ENCODE data around the gene SLC6A11.

SLC6A11 gene

DNA sequence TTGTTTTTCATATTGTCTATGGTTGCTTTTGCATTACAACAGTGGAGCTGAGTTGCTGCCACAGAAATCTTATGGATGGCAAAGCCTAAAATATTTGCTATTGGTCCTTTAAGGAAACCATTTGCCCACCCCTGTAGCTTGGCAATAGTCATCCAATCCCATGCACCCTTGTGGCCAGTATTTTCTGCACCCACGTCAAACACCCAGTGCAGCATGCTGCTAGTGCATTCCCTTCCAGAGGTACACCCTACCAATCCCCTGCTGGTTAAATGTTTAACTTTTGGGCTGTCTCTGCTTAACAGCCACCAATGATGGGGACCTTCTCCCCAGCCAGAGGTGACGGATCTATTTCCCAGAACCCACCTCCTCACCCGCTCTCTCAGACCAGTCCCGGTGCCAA is 23.8 kb upstream of the SLC6A11 start:
- DNase-seq: no peak

- DNase-seq: no peak
These were observed 17.2 kb upstream of the SLC6A11 start for GRCh38 chr3:10798600-10799367.

- no peak for DNase-seq
These were observed 11.8 kb upstream of the SLC6A11 start for GRCh38 chr3:10804183-10804648.

- DNase-seq: no peak
These were observed 10.0 kb upstream of the SLC6A11 start for GRCh38 chr3:10806006-10806405.

- no peak for DNase-seq
These were observed 7.8 kb upstream of the SLC6A11 start for GRCh38 chr3:10808130-10808735.

GRCh38 chr3:10808974-10809373 is 7.1 kb upstream of the SLC6A11 start:
- no peak for DNase-seq

DNA sequence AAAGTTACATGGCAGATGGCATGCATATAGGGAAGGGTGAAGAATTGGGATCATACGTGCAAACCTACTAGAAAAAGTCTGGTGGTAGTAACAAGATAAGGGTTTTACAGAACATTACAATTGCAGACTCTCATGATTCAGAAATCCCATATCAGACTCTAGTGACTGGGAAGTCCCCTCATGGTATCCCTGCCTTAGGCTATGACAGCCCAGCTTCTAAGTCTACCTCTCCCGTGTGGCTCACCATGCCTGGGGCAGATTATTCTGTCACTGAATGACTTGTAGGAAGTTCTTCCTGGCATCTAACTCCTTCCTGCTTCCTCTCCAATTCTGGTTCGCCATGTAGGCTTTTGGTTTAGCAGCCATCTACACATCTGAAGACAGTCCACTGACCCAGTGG is 5.7 kb upstream of the SLC6A11 start:
- no peak for DNase-seq

DNA sequence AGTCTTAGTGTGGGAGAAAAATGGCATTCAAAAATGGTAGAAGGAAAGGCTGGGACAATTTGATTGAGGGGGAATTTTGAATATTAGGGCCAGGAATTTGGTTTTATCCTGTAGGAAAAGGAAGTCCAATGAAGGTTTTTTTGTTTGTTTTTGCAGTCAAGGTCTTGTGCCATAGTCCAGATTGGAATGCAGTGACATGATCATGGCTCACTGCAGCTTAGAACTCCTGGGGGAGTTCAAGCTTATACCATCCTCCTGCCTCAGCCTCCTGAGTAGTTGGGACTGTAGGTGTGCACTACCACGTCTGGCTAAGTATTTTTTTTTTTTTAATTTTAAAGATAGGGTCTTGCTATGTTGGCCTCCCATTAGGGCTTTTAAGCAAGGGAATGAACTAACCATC is 2.6 kb upstream of the SLC6A11 start:
- DNase-seq: no peak

DNA sequence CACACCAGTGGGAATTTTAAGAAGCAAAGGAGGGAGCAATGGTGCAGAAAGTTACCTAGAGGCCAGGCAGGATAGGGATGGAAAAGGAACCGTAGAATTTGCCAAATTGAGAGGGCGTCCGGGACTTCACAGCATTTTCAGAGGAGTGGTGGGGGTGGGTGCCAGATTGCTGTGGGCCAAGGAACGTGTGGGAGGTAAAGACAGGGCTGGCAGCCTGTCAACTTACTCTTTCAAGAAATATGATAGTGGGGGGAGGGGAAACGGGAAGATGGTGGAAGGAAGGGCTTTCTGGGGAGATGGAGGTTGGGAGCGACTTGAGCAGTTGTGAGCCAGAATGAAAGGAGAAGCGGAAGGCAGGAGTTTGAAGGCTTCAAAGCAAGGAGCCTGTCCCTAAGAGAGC is 1.4 kb upstream of the SLC6A11 start:
- no peak for DNase-seq

DNA sequence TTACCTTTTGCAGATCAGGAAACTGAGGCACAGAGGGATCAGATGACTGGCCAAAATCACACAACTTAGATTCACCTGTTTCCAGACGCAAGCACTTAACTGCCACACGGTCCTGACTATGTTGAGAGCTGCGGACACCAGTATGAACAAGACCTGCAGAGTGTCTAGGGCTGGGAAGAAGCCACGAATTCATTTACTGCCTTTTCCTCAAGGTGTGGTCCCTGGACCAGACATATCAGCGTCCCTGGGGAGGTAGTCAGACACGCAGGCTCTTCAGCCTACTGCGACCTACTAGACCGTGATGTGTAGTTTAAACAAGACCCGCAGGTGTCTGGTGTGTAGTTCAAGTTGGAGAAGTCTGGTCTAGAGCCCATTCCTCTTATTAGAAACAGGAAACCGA is 541 bp upstream of the SLC6A11 start:
- no peak for DNase-seq

DNA sequence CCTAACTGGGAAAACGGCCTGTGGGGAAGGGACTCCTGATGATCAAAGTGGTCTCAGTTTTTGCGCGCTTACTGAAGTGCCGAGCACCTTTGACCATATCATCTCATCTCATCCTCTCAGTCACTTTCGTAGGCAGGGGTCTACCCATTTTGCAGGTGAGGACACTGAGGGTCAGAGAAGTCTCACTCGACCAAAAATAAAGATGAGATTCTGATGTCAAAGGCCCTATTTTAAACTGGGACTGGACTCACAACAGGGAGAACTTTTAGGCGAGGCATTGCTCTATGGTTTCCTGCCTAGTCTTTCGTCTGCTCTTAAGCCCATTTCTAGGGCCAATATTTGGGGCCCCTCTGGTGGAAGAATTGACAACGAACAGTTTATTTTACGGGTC is 830 bp downstream of the SLC6A11 start:
- no peak for DNase-seq

- DNase-seq: no peak
These were observed 1.5 kb downstream of the SLC6A11 start for GRCh38 chr3:10817506-10817905.

GRCh38 chr3:10822055-10822454 is 6.0 kb downstream of the SLC6A11 start:
- DNase-seq: no peak

- no peak for DNase-seq
These were observed 6.9 kb downstream of the SLC6A11 start for GRCh38 chr3:10822708-10823515.

- no peak for DNase-seq
These were observed 7.4 kb downstream of the SLC6A11 start for GRCh38 chr3:10823516-10823818.

DNA sequence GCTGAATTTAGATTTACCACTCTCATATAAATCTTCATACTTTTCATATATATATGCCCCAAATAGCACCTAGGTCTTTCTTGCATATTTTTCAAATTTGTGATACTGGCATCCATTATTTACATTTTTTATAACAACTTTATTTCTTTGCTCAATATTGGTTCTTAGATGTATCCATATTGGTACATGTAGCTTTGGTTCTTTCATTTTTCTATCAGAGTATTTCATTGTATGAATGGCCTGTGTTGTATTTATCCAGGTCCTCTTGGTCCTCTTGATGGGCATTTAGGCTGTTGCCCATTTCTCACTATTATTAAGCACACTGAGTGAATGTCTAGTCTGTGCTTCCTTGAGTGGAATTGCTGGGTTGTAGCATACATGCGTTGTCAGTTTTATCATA is 8.4 kb downstream of the SLC6A11 start:
- DNase-seq: no peak

DNA sequence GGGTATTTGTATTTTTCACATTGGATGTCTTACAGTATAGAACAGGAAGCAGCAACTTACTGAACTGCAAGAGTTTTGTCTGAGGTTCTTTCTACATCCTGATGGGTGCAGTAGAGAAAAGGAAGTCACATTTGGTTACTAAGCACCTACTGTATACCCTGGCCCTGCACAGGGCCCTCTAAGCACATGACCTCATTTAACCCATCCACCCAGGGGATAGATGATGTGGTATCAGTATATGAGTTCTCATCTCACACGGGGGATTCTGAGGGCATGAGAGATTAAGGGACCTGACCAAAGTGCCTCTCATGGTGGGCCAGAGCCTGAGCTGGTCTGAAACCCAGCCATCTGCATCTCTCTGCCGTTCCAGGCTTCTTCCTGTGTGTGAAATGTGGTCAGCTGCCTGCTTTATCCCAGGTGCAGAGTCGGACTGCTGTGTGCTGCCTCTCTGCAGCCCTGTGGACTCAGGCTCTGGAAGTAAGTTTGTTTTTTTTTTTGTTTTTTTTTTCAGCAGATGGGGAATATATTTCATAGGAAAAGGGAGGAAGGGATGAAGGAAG is 17.9 kb downstream of the SLC6A11 start:
- no peak for DNase-seq

DNA sequence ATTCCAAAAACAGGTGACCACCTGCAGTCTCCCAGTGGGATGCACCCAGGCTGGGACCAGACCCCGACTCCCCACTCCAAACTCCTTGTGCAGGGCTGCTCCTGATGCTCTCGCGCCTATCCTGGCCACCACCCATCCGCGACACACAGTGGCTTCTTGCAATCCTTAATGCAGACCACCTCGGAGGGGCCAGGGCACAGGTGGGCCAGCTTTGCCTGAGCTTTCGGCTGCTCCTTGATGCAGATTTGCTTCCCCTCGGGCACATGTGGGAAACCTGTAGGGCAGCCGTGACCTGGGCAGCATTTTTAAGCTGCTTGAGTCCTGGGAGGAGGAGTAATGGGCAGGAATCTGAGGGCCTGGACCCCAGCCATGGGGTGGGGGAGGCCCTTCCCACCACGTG is 18.9 kb downstream of the SLC6A11 start:
- DNase-seq: no peak

DNA sequence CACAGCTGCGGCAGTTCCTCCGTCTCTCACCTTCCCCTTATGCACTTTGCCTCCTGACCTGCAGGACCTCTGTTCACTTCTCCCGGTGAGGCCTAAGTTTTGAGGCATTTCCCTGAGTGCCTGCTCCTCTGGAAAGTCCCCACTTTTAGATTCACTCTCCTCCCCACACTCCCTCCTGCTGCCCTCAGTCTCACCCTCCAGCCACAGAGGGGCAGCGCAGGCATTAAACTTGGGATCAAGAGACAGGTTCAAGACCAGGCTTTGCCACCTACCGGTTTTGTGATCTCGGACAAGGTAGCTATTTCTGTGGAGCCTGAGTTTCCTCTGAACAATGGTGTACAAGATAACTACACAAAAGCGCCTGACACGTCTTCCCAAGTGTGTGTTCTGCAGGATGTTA is 19.4 kb downstream of the SLC6A11 start:
- DNase-seq: no peak

GRCh38 chr3:10836676-10837075 is 20.6 kb downstream of the SLC6A11 start:
- no peak for DNase-seq

- no peak for DNase-seq
These were observed 21.8 kb downstream of the SLC6A11 start for GRCh38 chr3:10837849-10838248.

DNA sequence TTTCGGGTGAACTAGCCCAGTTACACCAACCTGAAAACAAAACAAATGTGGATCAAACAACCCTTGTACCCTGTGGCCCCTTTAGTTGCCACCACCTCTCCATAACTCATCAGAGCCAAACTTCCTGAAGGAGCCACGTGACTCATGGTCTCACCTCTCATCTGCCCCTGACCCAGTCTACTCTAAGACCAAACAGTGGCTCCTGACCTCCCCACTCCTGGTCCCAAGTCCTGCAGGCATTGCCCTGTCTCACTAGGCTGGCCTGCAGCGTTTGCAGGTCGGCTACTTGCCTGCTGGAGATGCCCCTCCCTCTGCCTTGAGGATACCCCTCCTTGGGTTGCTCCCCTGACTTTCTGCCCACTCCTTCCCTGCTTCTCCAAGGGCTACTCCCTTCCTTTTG is 23.1 kb downstream of the SLC6A11 start:
- DNase-seq: no peak

DNA sequence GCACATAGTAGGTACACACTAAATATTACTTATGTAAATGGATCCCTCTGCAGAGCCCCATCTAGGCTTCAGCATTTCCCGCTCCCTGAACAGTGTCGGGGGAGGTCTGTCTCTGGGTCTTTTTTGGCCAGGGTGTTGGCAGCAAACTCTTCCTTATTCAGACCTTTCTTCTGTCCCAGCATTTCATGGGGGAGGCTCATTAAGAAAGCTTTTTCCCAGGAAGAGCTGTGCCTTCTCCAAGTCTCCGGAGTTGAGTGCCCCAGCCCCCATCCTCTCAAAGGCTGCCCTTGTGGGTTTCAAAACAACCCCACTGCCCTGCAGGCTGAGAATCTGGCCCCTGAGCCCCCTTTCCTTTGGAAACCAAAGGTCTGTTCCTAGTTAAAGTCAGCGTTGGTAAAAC is 25.1 kb downstream of the SLC6A11 start:
- DNase-seq: no peak

GRCh38 chr3:10843378-10843777 is 27.4 kb downstream of the SLC6A11 start:
- DNase-seq: no peak
